H1 (cell line): ENCODE measurements around the gene HKDC1. TPM values are rescaled to one million over a fixed set of nuclear protein-coding genes. Genes with fewer than 3 reads are reported as not detected.

Experiments used
- BCL11A ChIP-seq, 2 experiments: IDR thresholded peaks; one replicate each; pipeline ENCODE4 v1.6.1; 2011; ENCODE audit warnings: low read depth in 2 of 2, low read length in 2 of 2, mild to moderate bottlenecking in 2 of 2
- BRCA1 ChIP-seq: IDR thresholded peaks from 2 replicates; pipeline ENCODE4 v1.6.1; 2012; ENCODE audit warnings: low read depth, low read length, improper control_type of control experiment
- EZH2 ChIP-seq: fragments of 200-600 bp; sonication (generic); IDR thresholded peaks from 2 replicates; pipeline ENCODE4 v1.7.1; 2012; ENCODE audit warnings: low read depth, mild to moderate bottlenecking, moderate library complexity, low read length, inconsistent platforms; ENCODE audit not compliant: severe bottlenecking
- GABPA ChIP-seq: IDR thresholded peaks from 2 replicates; pipeline ENCODE4 v1.6.1; 2011; ENCODE audit warnings: mild to moderate bottlenecking, low read length, moderate library complexity, borderline replicate concordance; ENCODE audit not compliant: insufficient read depth
- JUND ChIP-seq: IDR thresholded peaks from 2 replicates; pipeline ENCODE4 v1.6.1; 2011; ENCODE audit warnings: mild to moderate bottlenecking, improper control_type of control experiment, low read length
- NRF1 ChIP-seq: IDR thresholded peaks from 2 replicates; pipeline ENCODE4 v1.6.1; 2011; ENCODE audit warnings: mild to moderate bottlenecking, low read depth, low read length, improper control_type of control experiment
- POU5F1 ChIP-seq: IDR thresholded peaks from 2 replicates; pipeline ENCODE4 v1.6.1; 2011; ENCODE audit warnings: low read depth, mild to moderate bottlenecking, low read length, moderate library complexity
- RBBP5 ChIP-seq: IDR thresholded peaks from 2 replicates; pipeline ENCODE4 v1.7.1; 2012; ENCODE audit warnings: low read depth, mild to moderate bottlenecking, inconsistent platforms, low read length, moderate library complexity, borderline replicate concordance
- RNF2 ChIP-seq: fragments of 200-900, 300-1000 bp; sonication (generic); IDR thresholded peaks from 2 replicates; pipeline ENCODE4 v1.7.1; 2016; ENCODE audit warnings: borderline replicate concordance, low read depth, mild to moderate bottlenecking, antibody characterized with exemption, low read length; ENCODE audit not compliant: poor library complexity, severe bottlenecking; ENCODE audit errors: missing control alignments
- SIX5 ChIP-seq: IDR thresholded peaks from 2 replicates; pipeline ENCODE4 v1.6.1; 2011; ENCODE audit warnings: mild to moderate bottlenecking, low read depth, low read length
- TEAD4 ChIP-seq: IDR thresholded peaks from 2 replicates; pipeline ENCODE4 v1.6.1; 2012; ENCODE audit warnings: low read depth, low read length, inconsistent platforms, mixed read lengths
- polyA plus RNA-seq, 7 experiments: library from polyadenylated mRNA; depleted of rRNA in 3 of 7; stranded (reverse) in 5 of 7; unstranded in 2 of 7; fragments of >200 nt in 5 of 7; fragments of 200-250 nt in 2 of 7; gene quantifications; 1 replicate in 5 of 7; 2 replicates in 1 of 7; 4 replicates in 1 of 7; pipeline versions ENCODE4 v1.2.1 to v1.2.3, GENCODE V29; 2011 to 2013; ENCODE audit warnings: missing spikeins in 2 of 7, mixed read lengths in 2 of 7
- total RNA-seq: library from RNA; stranded (reverse); fragmentation: NEBNext Ultra II Directional; extraction: Animal tissue kit (Norgen Biotek cat#: 25700); gene quantifications from 2 replicates; pipeline ENCODE4 v1.2.1, GENCODE V29; 2021
- TF ChIP-seq, protein P1 (sequence below): fragments of 300-600 bp; sonication (generic); IDR thresholded peaks from 2 replicates; pipeline ENCODE4 v1.7.1; 2012; ENCODE audit warnings: low read length, moderate library complexity, mild to moderate bottlenecking, inconsistent platforms; ENCODE audit not compliant: insufficient replicate concordance

HKDC1 gene
- total and polyA plus RNA-seq, 2 of the 8 experiments (the other 6 are each of a cell fraction or from before 2014, with no cell fraction given), result 0.12 to 0.78 TPM

DNA sequence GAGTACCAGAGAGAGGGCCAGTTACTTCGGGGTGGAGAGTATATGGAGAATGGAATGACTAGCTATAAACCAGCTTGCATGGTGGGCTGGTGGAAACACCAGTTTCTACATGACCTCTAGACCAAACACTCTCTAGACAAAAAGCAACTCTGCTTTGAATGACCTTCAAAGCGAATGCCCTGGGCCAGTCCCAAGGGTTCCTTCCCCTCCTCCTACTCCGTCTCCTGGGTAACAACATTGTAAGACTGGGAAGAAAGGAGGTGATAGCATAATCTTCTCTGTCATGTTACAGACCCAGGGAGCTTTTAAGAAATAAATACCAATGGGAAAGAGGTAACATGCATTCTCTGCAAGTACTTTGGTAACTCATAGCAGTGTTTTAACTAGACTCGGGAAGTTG is 65.6 kb downstream of the HKDC1 start (continued):
- TF ChIP-seq, protein P1, sequence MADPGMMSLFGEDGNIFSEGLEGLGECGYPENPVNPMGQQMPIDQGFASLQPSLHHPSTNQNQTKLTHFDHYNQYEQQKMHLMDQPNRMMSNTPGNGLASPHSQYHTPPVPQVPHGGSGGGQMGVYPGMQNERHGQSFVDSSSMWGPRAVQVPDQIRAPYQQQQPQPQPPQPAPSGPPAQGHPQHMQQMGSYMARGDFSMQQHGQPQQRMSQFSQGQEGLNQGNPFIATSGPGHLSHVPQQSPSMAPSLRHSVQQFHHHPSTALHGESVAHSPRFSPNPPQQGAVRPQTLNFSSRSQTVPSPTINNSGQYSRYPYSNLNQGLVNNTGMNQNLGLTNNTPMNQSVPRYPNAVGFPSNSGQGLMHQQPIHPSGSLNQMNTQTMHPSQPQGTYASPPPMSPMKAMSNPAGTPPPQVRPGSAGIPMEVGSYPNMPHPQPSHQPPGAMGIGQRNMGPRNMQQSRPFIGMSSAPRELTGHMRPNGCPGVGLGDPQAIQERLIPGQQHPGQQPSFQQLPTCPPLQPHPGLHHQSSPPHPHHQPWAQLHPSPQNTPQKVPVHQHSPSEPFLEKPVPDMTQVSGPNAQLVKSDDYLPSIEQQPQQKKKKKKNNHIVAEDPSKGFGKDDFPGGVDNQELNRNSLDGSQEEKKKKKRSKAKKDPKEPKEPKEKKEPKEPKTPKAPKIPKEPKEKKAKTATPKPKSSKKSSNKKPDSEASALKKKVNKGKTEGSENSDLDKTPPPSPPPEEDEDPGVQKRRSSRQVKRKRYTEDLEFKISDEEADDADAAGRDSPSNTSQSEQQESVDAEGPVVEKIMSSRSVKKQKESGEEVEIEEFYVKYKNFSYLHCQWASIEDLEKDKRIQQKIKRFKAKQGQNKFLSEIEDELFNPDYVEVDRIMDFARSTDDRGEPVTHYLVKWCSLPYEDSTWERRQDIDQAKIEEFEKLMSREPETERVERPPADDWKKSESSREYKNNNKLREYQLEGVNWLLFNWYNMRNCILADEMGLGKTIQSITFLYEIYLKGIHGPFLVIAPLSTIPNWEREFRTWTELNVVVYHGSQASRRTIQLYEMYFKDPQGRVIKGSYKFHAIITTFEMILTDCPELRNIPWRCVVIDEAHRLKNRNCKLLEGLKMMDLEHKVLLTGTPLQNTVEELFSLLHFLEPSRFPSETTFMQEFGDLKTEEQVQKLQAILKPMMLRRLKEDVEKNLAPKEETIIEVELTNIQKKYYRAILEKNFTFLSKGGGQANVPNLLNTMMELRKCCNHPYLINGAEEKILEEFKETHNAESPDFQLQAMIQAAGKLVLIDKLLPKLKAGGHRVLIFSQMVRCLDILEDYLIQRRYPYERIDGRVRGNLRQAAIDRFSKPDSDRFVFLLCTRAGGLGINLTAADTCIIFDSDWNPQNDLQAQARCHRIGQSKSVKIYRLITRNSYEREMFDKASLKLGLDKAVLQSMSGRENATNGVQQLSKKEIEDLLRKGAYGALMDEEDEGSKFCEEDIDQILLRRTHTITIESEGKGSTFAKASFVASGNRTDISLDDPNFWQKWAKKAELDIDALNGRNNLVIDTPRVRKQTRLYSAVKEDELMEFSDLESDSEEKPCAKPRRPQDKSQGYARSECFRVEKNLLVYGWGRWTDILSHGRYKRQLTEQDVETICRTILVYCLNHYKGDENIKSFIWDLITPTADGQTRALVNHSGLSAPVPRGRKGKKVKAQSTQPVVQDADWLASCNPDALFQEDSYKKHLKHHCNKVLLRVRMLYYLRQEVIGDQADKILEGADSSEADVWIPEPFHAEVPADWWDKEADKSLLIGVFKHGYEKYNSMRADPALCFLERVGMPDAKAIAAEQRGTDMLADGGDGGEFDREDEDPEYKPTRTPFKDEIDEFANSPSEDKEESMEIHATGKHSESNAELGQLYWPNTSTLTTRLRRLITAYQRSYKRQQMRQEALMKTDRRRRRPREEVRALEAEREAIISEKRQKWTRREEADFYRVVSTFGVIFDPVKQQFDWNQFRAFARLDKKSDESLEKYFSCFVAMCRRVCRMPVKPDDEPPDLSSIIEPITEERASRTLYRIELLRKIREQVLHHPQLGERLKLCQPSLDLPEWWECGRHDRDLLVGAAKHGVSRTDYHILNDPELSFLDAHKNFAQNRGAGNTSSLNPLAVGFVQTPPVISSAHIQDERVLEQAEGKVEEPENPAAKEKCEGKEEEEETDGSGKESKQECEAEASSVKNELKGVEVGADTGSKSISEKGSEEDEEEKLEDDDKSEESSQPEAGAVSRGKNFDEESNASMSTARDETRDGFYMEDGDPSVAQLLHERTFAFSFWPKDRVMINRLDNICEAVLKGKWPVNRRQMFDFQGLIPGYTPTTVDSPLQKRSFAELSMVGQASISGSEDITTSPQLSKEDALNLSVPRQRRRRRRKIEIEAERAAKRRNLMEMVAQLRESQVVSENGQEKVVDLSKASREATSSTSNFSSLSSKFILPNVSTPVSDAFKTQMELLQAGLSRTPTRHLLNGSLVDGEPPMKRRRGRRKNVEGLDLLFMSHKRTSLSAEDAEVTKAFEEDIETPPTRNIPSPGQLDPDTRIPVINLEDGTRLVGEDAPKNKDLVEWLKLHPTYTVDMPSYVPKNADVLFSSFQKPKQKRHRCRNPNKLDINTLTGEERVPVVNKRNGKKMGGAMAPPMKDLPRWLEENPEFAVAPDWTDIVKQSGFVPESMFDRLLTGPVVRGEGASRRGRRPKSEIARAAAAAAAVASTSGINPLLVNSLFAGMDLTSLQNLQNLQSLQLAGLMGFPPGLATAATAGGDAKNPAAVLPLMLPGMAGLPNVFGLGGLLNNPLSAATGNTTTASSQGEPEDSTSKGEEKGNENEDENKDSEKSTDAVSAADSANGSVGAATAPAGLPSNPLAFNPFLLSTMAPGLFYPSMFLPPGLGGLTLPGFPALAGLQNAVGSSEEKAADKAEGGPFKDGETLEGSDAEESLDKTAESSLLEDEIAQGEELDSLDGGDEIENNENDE, result no peak
- TF ChIP-seq BCL11A (IDR thresholded peaks at IDR 0.05; ENCODE audit: low read depth in 2 of 2, low read length in 2 of 2) (no peak), BRCA1 (no peak), RBBP5 (no peak), JUND (no peak), SIX5 (no peak), GABPA (no peak), EZH2 (no peak), NRF1 (no peak), RNF2 (no peak), TEAD4 (no peak), POU5F1 (no peak)
